ENCODE data around the gene UBA52.

DNA sequence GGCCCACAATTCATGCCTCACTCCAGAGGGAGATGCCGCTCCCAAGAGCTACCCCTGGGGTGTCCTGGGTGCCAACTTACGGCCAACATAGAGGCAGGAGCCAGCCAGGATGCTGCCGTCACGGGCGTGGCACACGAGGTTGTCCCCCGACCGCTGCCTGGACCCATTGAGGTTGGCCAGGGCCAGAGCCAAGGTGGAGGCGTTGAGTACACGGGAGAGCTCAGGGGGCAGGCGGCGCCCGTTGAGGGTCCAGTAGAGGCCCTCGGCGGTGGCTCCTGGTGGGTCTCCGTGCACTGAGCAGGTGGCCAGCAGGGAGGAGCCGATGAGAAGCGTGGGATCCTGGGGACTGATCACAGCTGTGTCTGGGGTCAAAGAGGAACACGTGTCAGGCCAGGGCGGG lies 27.8 kb downstream of the UBA52 start:
- TF ChIP-seq, protein P1, sequence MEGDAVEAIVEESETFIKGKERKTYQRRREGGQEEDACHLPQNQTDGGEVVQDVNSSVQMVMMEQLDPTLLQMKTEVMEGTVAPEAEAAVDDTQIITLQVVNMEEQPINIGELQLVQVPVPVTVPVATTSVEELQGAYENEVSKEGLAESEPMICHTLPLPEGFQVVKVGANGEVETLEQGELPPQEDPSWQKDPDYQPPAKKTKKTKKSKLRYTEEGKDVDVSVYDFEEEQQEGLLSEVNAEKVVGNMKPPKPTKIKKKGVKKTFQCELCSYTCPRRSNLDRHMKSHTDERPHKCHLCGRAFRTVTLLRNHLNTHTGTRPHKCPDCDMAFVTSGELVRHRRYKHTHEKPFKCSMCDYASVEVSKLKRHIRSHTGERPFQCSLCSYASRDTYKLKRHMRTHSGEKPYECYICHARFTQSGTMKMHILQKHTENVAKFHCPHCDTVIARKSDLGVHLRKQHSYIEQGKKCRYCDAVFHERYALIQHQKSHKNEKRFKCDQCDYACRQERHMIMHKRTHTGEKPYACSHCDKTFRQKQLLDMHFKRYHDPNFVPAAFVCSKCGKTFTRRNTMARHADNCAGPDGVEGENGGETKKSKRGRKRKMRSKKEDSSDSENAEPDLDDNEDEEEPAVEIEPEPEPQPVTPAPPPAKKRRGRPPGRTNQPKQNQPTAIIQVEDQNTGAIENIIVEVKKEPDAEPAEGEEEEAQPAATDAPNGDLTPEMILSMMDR (IDR thresholded peaks at IDR 0.05; ENCODE audit: poor library complexity, severe bottlenecking), result no peak
- TF ChIP-seq EZH2 (IDR thresholded peaks at IDR 0.05; ENCODE audit: borderline replicate concordance, insufficient read depth, low read length, poor library complexity, severe bottlenecking) (no peak), POLR2AphosphoS5 (IDR thresholded peaks at IDR 0.05) (no peak), TAF1 (IDR thresholded peaks at IDR 0.05; ENCODE audit: low read depth) (no peak)

Data from neural cell (in vitro differentiated cells).